ENCODE measurements around the gene TBL1X.

- TF ChIP-seq CTCF (IDR thresholded peaks at IDR 0.05; ENCODE audit: low read depth, low read length) (no peak), POLR2A (IDR thresholded peaks at IDR 0.05; ENCODE audit: extremely low read depth, insufficient read length) (no peak)
Observed at GRCh38 chrX:9651737-9652136, 186.9 kb downstream of the TBL1X start.

All from NB4 (cell line).